Caco-2 (cell line): ENCODE measurements around the gene HOXA7. TPM values are rescaled to one million over a fixed set of nuclear protein-coding genes. Genes with fewer than 3 reads are reported as not detected.

ENCODE experiments used
- BruUV-seq: library from RNA; stranded (reverse); fragments of 400-500 nt; replicated peaks from 2 replicates; lab custom pipeline; 2021; lab: Mats Ljungman, UMichigan
- CTCF ChIA-PET: fragments of 300-600 bp; sonication (Branson Sonifier 250); formaldehyde crosslinking; loops from one replicate; lab custom pipeline; 2022; ENCODE audit warnings: antibody characterized with exemption; lab: Charles Lee
- POLR2A ChIA-PET: fragments of 300-600 bp; sonication (Branson Sonifier 250); formaldehyde crosslinking; loops from one replicate; lab custom pipeline; 2022; ENCODE audit warnings: antibody characterized with exemption; lab: Charles Lee
- DNase-seq, 2 experiments: peaks; one replicate each; pipeline versions ENCODE4 v3.0.0 to v3.0.0-alpha.2; 2020 to 2022
- H3K27me3 ChIP-seq: replicated peaks from 2 replicates; pipeline ENCODE4 v1.6.0; 2011; ENCODE audit warnings: low read length; ENCODE audit not compliant: control insufficient read depth, insufficient read depth
- H3K36me3 ChIP-seq: 2 replicates; pipeline ENCODE4 v1.5.1; 2011; ENCODE audit warnings: low read length; ENCODE audit not compliant: control insufficient read depth, insufficient read depth
- H3K4me1 ChIP-seq: fragments of 250-450 bp; sonication (Bioruptor Pico); 2 replicates; pipeline ENCODE4 v1.5.1; 2020; ENCODE audit warnings: mild to moderate bottlenecking
- H3K4me3 ChIP-seq: 2 replicates; pipeline ENCODE4 v1.5.1; 2011; ENCODE audit warnings: low read depth, mild to moderate bottlenecking, control low read depth, low read length
- H3K9me3 ChIP-seq: fragments of 250-450 bp; sonication (Bioruptor Pico); 2 replicates; pipeline ENCODE4 v1.5.1; 2020; ENCODE audit warnings: mild to moderate bottlenecking, moderate library complexity
- H3K27ac Mint-ChIP-seq: one replicate; pipeline ENCODE4 v1.8.0; 2022; ENCODE audit warnings: mixed read lengths; ENCODE audit not compliant: unreplicated experiment
- H3K27me3 Mint-ChIP-seq: one replicate; pipeline ENCODE4 v1.8.0; 2022; ENCODE audit warnings: mixed read lengths; ENCODE audit not compliant: insufficient read depth, unreplicated experiment
- H3K36me3 Mint-ChIP-seq: one replicate; pipeline ENCODE4 v1.8.0; 2022; ENCODE audit warnings: mild to moderate bottlenecking, mixed read lengths; ENCODE audit not compliant: insufficient read depth, unreplicated experiment
- H3K4me1 Mint-ChIP-seq: one replicate; pipeline ENCODE4 v1.8.0; 2022; ENCODE audit warnings: low read depth, mixed read lengths; ENCODE audit not compliant: unreplicated experiment
- H3K4me3 Mint-ChIP-seq: one replicate; pipeline ENCODE4 v1.8.0; 2022; ENCODE audit warnings: mild to moderate bottlenecking, moderate library complexity, mixed read lengths; ENCODE audit not compliant: unreplicated experiment
- H3K9me3 Mint-ChIP-seq: one replicate; pipeline ENCODE4 v1.8.0; 2022; ENCODE audit warnings: mixed read lengths; ENCODE audit not compliant: unreplicated experiment
- CTCF ChIP-seq, 2 experiments: fragments of 200-600 bp in 1 of 2; IDR thresholded peaks; 1 replicate in 1 of 2; 2 replicates in 1 of 2; pipeline versions ENCODE4 v1.5.1 to v1.8.0; 2011 to 2022; ENCODE audit warnings: antibody characterized with exemption in 1 of 2, control low read depth in 1 of 2, inconsistent platforms in 1 of 2, low read depth in 1 of 2, low read length in 1 of 2, mild to moderate bottlenecking in 1 of 2, moderate library complexity in 1 of 2; ENCODE audit not compliant: insufficient read depth in 1 of 2, severe bottlenecking in 1 of 2, unreplicated experiment in 1 of 2
- intact Hi-C: fragments of 100-400 bp; cut with micrococcal nuclease; formaldehyde crosslinking; loops from one replicate; pipeline ENCODE4 v1.10.0; 2022; ENCODE audit not compliant: unreplicated experiment
- total RNA-seq: library from RNA; stranded (reverse); gene quantifications from 2 replicates; pipeline ENCODE4 v1.2.3, GENCODE V29; 2022

The HOXA7 gene
- total RNA-seq, 1 experiment from 2014 or later: 19.9 TPM

GRCh38 chr7:27162561-27163287 lies 6.2 kb upstream of the HOXA7 start:
- Mint-ChIP-seq H3K36me3 (peaks cover 5% of the 10 kb centered on the region), H3K9me3 (no peaks in the 10 kb centered on the region), H3K4me3 (no peak overlapping the region), H3K4me1 (peaks cover 14% of the 10 kb centered on the region), H3K27me3 (no peaks in the 10 kb centered on the region), H3K27ac (no peak overlapping the region)
- TF ChIP-seq CTCF (IDR thresholded peaks at IDR 0.05; ENCODE audit: insufficient read depth in 1 of 2, low read depth in 1 of 2, low read length in 1 of 2, severe bottlenecking in 1 of 2, unreplicated experiment in 1 of 2): no peak
- POLR2A ChIA-PET: no interaction called here
- Histone ChIP-seq H3K27me3 (no peaks in the 10 kb centered on the region), H3K4me3 (no peak overlapping the region), H3K36me3 (no peaks in the 10 kb centered on the region), H3K9me3 (no peaks in the 10 kb centered on the region), H3K4me1 (peaks cover 7% of the 10 kb centered on the region)
- BruUV-seq: TSS peak; percentile 30
- intact Hi-C loops: loop anchor here (5.0 to 10.0 kb wide), 2 partner anchors 300 to 958 kb away; partner anchors contain the start of genes CBX3, HNRNPA2B1 and SKAP2
- CTCF ChIA-PET: interaction anchor here (2.4 to 2.8 kb wide), 2 partner anchors 13 to 793 kb away, joined by 40 to 51 read pairs; no protein-coding TSS in a partner anchor
- no peak for DNase-seq

GRCh38 chr7:27161721-27162560 lies 5.5 kb upstream of the HOXA7 start:
- Mint-ChIP-seq H3K4me1 (peaks cover 14% of the 10 kb centered on the region), H3K27me3 (no peaks in the 10 kb centered on the region), H3K9me3 (no peaks in the 10 kb centered on the region), H3K36me3 (peaks cover 5% of the 10 kb centered on the region), H3K4me3 (peak overlapping the region; percentile 9), H3K27ac (no peak overlapping the region)
- Histone ChIP-seq H3K4me1 (peaks cover 7% of the 10 kb centered on the region), H3K36me3 (no peaks in the 10 kb centered on the region), H3K4me3 (no peak overlapping the region), H3K9me3 (no peaks in the 10 kb centered on the region), H3K27me3 (no peaks in the 10 kb centered on the region)
- BruUV-seq: no TSS peak
- CTCF ChIA-PET: interaction anchor here (0.7 to 2.8 kb wide), 8 partner anchors 12 to 1496 kb away, joined by 3 to 51 read pairs (median 7); no protein-coding TSS in a partner anchor
- POLR2A ChIA-PET: interaction anchor here (0.7 kb wide), 1 partner anchor 46 kb away, joined by 3 read pairs; no protein-coding TSS in a partner anchor
- peak in 1 of 2 experiments; percentile 30 for DNase-seq
- intact Hi-C loops: loop anchor here (1.0 to 10.0 kb wide), 6 partner anchors 11 to 1267 kb away; partner anchors contain the start of genes CBX3, HNRNPA2B1 and SKAP2
- no peak for TF ChIP-seq CTCF (IDR thresholded peaks at IDR 0.05; ENCODE audit: insufficient read depth in 1 of 2, low read depth in 1 of 2, low read length in 1 of 2, severe bottlenecking in 1 of 2, unreplicated experiment in 1 of 2)
